ENCODE measurements around the gene RCL1. TPM values are rescaled to one million over a fixed set of nuclear protein-coding genes. Genes with fewer than 3 reads are reported as not detected.

The RCL1 gene, protein sequence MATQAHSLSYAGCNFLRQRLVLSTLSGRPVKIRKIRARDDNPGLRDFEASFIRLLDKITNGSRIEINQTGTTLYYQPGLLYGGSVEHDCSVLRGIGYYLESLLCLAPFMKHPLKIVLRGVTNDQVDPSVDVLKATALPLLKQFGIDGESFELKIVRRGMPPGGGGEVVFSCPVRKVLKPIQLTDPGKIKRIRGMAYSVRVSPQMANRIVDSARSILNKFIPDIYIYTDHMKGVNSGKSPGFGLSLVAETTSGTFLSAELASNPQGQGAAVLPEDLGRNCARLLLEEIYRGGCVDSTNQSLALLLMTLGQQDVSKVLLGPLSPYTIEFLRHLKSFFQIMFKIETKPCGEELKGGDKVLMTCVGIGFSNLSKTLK
- total RNA-seq (10 to 100 TPM; 22.0 to 38.7 (median 24.2) TPM), total RNA-seq (20.3 to 132 (median 31.7) reads per million in 29 experiments)
- 18.3 TPM for total RNA-seq (2013)

- CTCF ChIA-PET: interaction anchor here (0.6 to 3.4 kb wide), 10 partner anchors 11 to 1146 kb away, joined by 3 to 25 read pairs (median 5); partner anchors contain the start of gene JAK2 (in 1 of the 2)
- peaks cover 41 to 53% (median 47%) of the 10 kb centered on the region in 3 donors for H3K4me1 Mint-ChIP-seq
- under 1% methylated on average over 106 of the region's 106 CpGs for WGBS (ENCODE audit: insufficient coverage)
These were observed at the start of gene RCL1 for GRCh38 chr9:4792572-4793458. TSS of gene RCL1 (plus strand) at chr9:4792944. CDS start at chr9:4793092, 148 bp downstream.

DNA sequence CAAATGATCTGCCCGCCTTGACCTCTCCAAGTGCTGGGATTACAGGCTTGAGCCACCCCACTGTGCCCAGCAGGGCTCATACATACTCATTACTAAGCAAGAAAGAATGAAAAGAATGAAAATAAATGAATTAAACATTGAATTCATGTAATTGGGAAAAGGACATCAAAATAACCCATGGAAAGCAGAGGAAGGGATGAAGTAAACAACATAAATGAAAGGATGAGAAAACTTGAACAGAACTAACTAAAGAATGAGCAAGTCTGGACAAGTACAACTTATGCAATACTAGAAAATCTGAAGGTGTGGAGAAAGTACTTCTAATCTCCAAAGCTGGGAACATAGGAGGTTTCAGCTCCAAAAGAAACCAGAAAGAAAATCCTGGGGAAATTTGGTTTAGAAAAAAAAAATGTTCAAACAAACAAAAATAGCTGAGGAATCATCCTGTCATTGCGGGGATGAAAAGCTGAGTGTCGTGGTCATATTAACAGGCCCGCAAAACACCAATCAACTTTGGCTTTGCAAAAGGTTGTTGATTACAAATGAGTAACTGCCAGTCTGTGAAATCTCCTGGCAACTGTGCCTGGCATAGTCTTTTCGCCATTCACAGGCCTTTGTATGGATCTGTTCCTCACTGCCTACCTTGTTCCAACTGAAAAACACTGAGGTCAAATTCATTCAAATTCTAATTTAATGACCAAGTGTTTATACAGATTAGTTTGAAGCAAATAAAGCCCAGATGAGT, 49.4 kb upstream of the RCL1 start:
- no peaks in the 10 kb centered on the region for H3K27me3 ChIP-seq (replicated peaks in 1 of 2; ENCODE audit: control insufficient read depth in 2 of 2, extremely low read depth in 1 of 2, insufficient read depth in 2 of 2, low read length in 1 of 2)
- H3K4me1 ChIP-seq (ENCODE audit: control insufficient read depth in 1 of 2, extremely low read depth in 1 of 2, insufficient read depth in 2 of 2, low read length in 2 of 2): peaks cover 2 to 21% of the 10 kb centered on the region in 2 experiments
- DNase-seq: no peak
- Mint-ChIP-seq H3K27ac (peak overlapping the region; percentile 10 to 50), H3K36me3 (no peaks in the 10 kb centered on the region), H3K4me3 (peak overlapping the region in 2 of 3 donors; percentile 15 to 29), H3K27me3 (no peaks in the 10 kb centered on the region), H3K9me3 (no peaks in the 10 kb centered on the region), H3K4me1 (peaks cover 24 to 31% (median 30%) of the 10 kb centered on the region in 3 donors)
- POLR2A ChIA-PET: no interaction called here
- WGBS (ENCODE audit: insufficient coverage): 100% methylated on average over 1 of the region's 5 CpGs
- CTCF ChIA-PET: no interaction called here
- no peak overlapping the region for H3K27ac ChIP-seq (ENCODE audit: low read length)
- no peaks in the 10 kb centered on the region for H3K9me3 ChIP-seq
- H3K4me3 ChIP-seq (ENCODE audit: control insufficient read depth in 1 of 2, extremely low read depth in 1 of 2, low read length in 1 of 2): no peak overlapping the region
- ATAC-seq (replicated peaks in 1 of 4): no peak
- H3K36me3 ChIP-seq (ENCODE audit: control insufficient read depth in 2 of 2, extremely low read depth in 1 of 2, insufficient read depth in 1 of 2, low read length in 1 of 2): no peaks in the 10 kb centered on the region

More at GRCh38 chr9:4792572-4793458, at the start of gene RCL1:
- peaks cover 0 to 5% of the 10 kb centered on the region in 2 experiments for H3K27me3 ChIP-seq (replicated peaks in 1 of 2; ENCODE audit: control insufficient read depth in 2 of 2, extremely low read depth in 1 of 2, insufficient read depth in 2 of 2, low read length in 1 of 2)
- no peaks in the 10 kb centered on the region for H3K9me3 ChIP-seq
- Mint-ChIP-seq H3K27me3 (no peaks in the 10 kb centered on the region), H3K36me3 (no peaks in the 10 kb centered on the region), H3K4me3 (peak within 1 kb of the TSS; percentile 95 to 96 (median 95)), H3K27ac (peak within 1 kb of the TSS; percentile 92), H3K9me3 (no peaks in the 10 kb centered on the region)
- POLR2A ChIA-PET: interaction anchor here (0.5 to 1.0 kb wide), 9 partner anchors 27 to 1266 kb away, joined by 3 to 6 read pairs (median 3); partner anchors contain the start of genes AK3 (in 1 of the 2) and CDC37L1 (in 1 of the 2)
- DNase-seq (peak; percentile 84 to 98 (median 95)), ATAC-seq (replicated peaks in 1 of 4) (peak; percentile 92 to 95 (median 92))
- peaks cover 9 to 21% of the 10 kb centered on the region in 2 experiments for H3K4me1 ChIP-seq (ENCODE audit: control insufficient read depth in 1 of 2, extremely low read depth in 1 of 2, insufficient read depth in 2 of 2, low read length in 2 of 2)
- H3K4me3 ChIP-seq (ENCODE audit: control insufficient read depth in 1 of 2, extremely low read depth in 1 of 2, low read length in 1 of 2): peak within 1 kb of the TSS; percentile 74 to 97
- no peaks in the 10 kb centered on the region for H3K36me3 ChIP-seq (ENCODE audit: control insufficient read depth in 2 of 2, extremely low read depth in 1 of 2, insufficient read depth in 1 of 2, low read length in 1 of 2)
- H3K27ac ChIP-seq (ENCODE audit: low read length): peak within 1 kb of the TSS; percentile 83

DNA sequence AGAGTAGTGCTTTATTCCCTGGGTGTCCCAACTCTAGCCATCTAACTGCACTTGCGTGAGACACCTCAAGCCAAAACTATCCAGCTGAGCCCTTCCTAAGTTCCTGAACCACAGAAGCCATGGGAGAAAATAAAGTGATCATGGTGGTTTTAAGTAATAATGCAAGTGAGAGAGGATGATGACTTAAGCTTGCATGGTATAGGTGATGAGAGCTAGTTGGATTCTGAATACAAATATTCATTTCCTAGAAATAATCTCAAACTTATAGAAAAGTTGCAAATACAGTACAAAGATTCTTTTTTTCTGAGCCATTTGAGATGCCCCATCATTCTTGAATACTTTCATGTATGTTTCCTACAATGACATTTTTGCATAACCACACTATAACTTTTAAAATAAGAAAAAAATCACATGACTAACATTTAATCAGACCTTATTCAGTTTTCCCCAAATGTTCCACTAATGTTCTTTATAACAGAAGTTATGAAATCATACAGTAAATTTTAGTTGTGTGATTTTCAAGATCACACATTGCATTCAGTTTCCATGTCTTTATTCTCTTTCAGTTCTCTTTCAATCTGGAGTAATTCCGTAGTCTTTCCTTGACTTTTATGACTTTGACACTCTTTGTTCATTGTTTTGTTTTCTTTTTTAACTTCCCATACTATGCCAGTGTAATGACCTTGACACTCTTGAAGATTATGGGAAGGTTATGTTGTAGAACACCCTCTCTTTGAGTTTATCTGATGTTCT, 46.3 kb upstream of the RCL1 start:
- H3K4me3 ChIP-seq (ENCODE audit: control insufficient read depth in 1 of 2, extremely low read depth in 1 of 2, low read length in 1 of 2): no peak overlapping the region
- no peaks in the 10 kb centered on the region for H3K9me3 Mint-ChIP-seq
- no peaks in the 10 kb centered on the region for H3K36me3 ChIP-seq (ENCODE audit: control insufficient read depth in 2 of 2, extremely low read depth in 1 of 2, insufficient read depth in 1 of 2, low read length in 1 of 2)
- no peak overlapping the region for H3K4me3 Mint-ChIP-seq
- POLR2A ChIA-PET: interaction anchor here in 1 of 2 donors (0.6 kb wide), 1 partner anchor 60 kb away, joined by 4 read pairs; no protein-coding TSS in a partner anchor
- H3K9me3 ChIP-seq: no peaks in the 10 kb centered on the region
- H3K4me1 Mint-ChIP-seq: peaks cover 4 to 13% (median 12%) of the 10 kb centered on the region in 3 donors
- no peak overlapping the region for H3K27ac Mint-ChIP-seq
- H3K4me1 ChIP-seq (ENCODE audit: control insufficient read depth in 1 of 2, extremely low read depth in 1 of 2, insufficient read depth in 2 of 2, low read length in 2 of 2): peaks cover 0 to 5% of the 10 kb centered on the region in 2 experiments
- no peak for ATAC-seq (replicated peaks in 1 of 4)
- H3K27ac ChIP-seq (ENCODE audit: low read length): no peak overlapping the region
- CTCF ChIA-PET: interaction anchor here (0.5 to 1.6 kb wide), 2 partner anchors 9 to 241 kb away, joined by 3 to 4 read pairs; no protein-coding TSS in a partner anchor
- H3K27me3 ChIP-seq (replicated peaks in 1 of 2; ENCODE audit: control insufficient read depth in 2 of 2, extremely low read depth in 1 of 2, insufficient read depth in 2 of 2, low read length in 1 of 2): no peaks in the 10 kb centered on the region
- H3K36me3 Mint-ChIP-seq: no peaks in the 10 kb centered on the region
- WGBS (ENCODE audit: insufficient coverage): no CpG with 5 or more reads among the region's 2 CpGs
- no peaks in the 10 kb centered on the region for H3K27me3 Mint-ChIP-seq
- no peak for DNase-seq

GRCh38 chr9:4748612-4749011, 44.1 kb upstream of the RCL1 start:
- Histone ChIP-seq H3K4me3 (ENCODE audit: control insufficient read depth in 1 of 2, extremely low read depth in 1 of 2, low read length in 1 of 2) (no peak overlapping the region), H3K4me1 (ENCODE audit: control insufficient read depth in 1 of 2, extremely low read depth in 1 of 2, insufficient read depth in 2 of 2, low read length in 2 of 2) (no peaks in the 10 kb centered on the region), H3K36me3 (ENCODE audit: control insufficient read depth in 2 of 2, extremely low read depth in 1 of 2, insufficient read depth in 1 of 2, low read length in 1 of 2) (no peaks in the 10 kb centered on the region), H3K27ac (ENCODE audit: low read length) (no peak overlapping the region), H3K9me3 (no peaks in the 10 kb centered on the region), H3K27me3 (replicated peaks in 1 of 2; ENCODE audit: control insufficient read depth in 2 of 2, extremely low read depth in 1 of 2, insufficient read depth in 2 of 2, low read length in 1 of 2) (no peaks in the 10 kb centered on the region)
- DNase-seq: no peak
- no peak overlapping the region for H3K4me3 Mint-ChIP-seq
- WGBS (ENCODE audit: insufficient coverage): 84% methylated on average over 5 of the region's 5 CpGs
- ChIA-PET CTCF (interaction anchor here (0.7 to 1.9 kb wide), 2 partner anchors 11 to 320 kb away, joined by 3 to 5 read pairs; no protein-coding TSS in a partner anchor), POLR2A (no interaction called here)
- no peak for ATAC-seq (replicated peaks in 1 of 4)
- H3K4me1 Mint-ChIP-seq: peaks cover 0 to 2% (median 0%) of the 10 kb centered on the region in 3 donors
- H3K9me3 Mint-ChIP-seq: no peaks in the 10 kb centered on the region
- no peaks in the 10 kb centered on the region for H3K27me3 Mint-ChIP-seq
- H3K36me3 Mint-ChIP-seq: no peaks in the 10 kb centered on the region
- no peak overlapping the region for H3K27ac Mint-ChIP-seq

DNA sequence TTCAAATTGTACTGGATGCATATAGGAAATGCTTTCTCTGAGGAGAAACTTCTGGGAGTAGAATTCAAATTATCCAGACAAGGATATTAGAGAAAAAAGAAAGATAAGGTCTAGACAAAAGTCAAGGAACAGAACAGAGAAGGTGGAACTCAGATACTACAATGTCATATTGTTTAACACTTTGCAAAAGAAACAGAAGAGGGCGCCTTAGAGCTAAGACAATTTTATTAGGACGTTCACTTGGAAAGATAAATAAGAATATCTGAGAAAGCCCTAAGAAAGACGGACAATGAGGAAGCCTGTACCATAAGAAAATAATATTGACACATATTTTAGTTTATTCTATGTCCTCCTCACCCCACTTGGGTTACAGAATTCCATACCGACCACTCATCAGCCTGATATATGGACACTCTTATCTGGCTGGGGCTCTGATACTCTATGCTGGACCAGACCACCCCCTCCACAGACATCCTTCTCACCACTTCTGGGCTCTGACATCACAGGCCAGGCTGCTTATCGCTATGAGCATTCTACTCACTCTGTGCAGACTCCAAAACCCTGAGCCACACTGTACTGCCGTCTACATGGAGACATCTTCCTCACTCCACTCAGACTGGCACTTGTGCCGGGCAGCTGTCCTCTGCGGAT, 42.6 kb upstream of the RCL1 start:
- H3K4me3 ChIP-seq (ENCODE audit: control insufficient read depth in 1 of 2, extremely low read depth in 1 of 2, low read length in 1 of 2): no peak overlapping the region
- DNase-seq (peak in 1 of 35 experiments; percentile 59), ATAC-seq (replicated peaks in 1 of 4) (peak in 3 of 4 experiments; percentile 49 to 58 (median 50))
- Mint-ChIP-seq H3K27ac (no peak overlapping the region), H3K4me3 (no peak overlapping the region), H3K9me3 (no peaks in the 10 kb centered on the region), H3K27me3 (no peaks in the 10 kb centered on the region), H3K36me3 (no peaks in the 10 kb centered on the region), H3K4me1 (peaks cover 0 to 2% (median 0%) of the 10 kb centered on the region in 3 donors)
- H3K27me3 ChIP-seq (replicated peaks in 1 of 2; ENCODE audit: control insufficient read depth in 2 of 2, extremely low read depth in 1 of 2, insufficient read depth in 2 of 2, low read length in 1 of 2): no peaks in the 10 kb centered on the region
- H3K4me1 ChIP-seq (ENCODE audit: control insufficient read depth in 1 of 2, extremely low read depth in 1 of 2, insufficient read depth in 2 of 2, low read length in 2 of 2): no peaks in the 10 kb centered on the region
- no peak overlapping the region for H3K27ac ChIP-seq (ENCODE audit: low read length)
- WGBS (ENCODE audit: insufficient coverage): 64% methylated on average over 2 of the region's 8 CpGs
- ChIA-PET POLR2A (interaction anchor here (0.6 to 0.7 kb wide), 2 partner anchors 10 to 106 kb away, joined by 5 to 6 read pairs; no protein-coding TSS in a partner anchor), CTCF (interaction anchor here (0.6 to 1.9 kb wide), 13 partner anchors 9 to 766 kb away, joined by 3 to 5 read pairs (median 3); partner anchors contain the start of gene AK3 (in 1 of the 2))
- H3K9me3 ChIP-seq: no peaks in the 10 kb centered on the region
- no peaks in the 10 kb centered on the region for H3K36me3 ChIP-seq (ENCODE audit: control insufficient read depth in 2 of 2, extremely low read depth in 1 of 2, insufficient read depth in 1 of 2, low read length in 1 of 2)
